H1 (cell line): Measurements from ENCODE around the gene COMMD1. TPM values are rescaled to one million over a fixed set of nuclear protein-coding genes. Genes with fewer than 3 reads are reported as not detected.

ENCODE experiments used
- CTCF ChIA-PET: fragments of 300-600 bp; sonication (Branson Sonifier 250); formaldehyde crosslinking; loops from one replicate; lab custom pipeline; 2021; ENCODE audit not compliant: partially characterized antibody; lab: Charles Lee
- POLR2A ChIA-PET: fragments of 300-600 bp; sonication (Branson Sonifier 250); formaldehyde crosslinking; loops from one replicate; lab custom pipeline; 2021; ENCODE audit warnings: inconsistent platforms; ENCODE audit not compliant: partially characterized antibody; lab: Charles Lee
- DNase-seq, 2 experiments: peaks; one replicate each; pipeline versions ENCODE4 v3.0.0 to v3.0.0-alpha.2; 2010 to 2022; ENCODE audit warnings: low spot score in 2 of 2, low read depth in 1 of 2, mixed read lengths in 1 of 2
- FAIRE-seq: peaks from 2 replicates; lab custom pipeline; 2011; peaks lifted over from hg19 to GRCh38; lab: Jason Lieb, UNC
- H2AFZ ChIP-seq: 2 replicates; pipeline ENCODE4 v1.8.1; 2012; ENCODE audit warnings: low read length, inconsistent platforms
- H2AK5ac ChIP-seq: 2 replicates; pipeline ENCODE4 v1.6.1; 2013; ENCODE audit warnings: low read depth, low read length
- H2BK120ac ChIP-seq: replicated peaks from 2 replicates; pipeline ENCODE3; 2013; ENCODE audit warnings: low read depth, low read length, inconsistent platforms
- H2BK12ac ChIP-seq: 2 replicates; pipeline ENCODE4 v1.6.1; 2013; ENCODE audit warnings: low read depth, low read length
- H2BK15ac ChIP-seq: 2 replicates; pipeline ENCODE4 v1.6.1; 2013; ENCODE audit warnings: low read length
- H2BK20ac ChIP-seq: 2 replicates; pipeline ENCODE4 v1.6.1; 2013; ENCODE audit warnings: low read length
- H2BK5ac ChIP-seq: 2 replicates; pipeline ENCODE4 v1.6.1; 2013; ENCODE audit warnings: low read depth, low read length
- H3K14ac ChIP-seq: 2 replicates; pipeline ENCODE4 v1.6.1; 2013; ENCODE audit warnings: inconsistent platforms; ENCODE audit not compliant: insufficient read length
- H3K18ac ChIP-seq: 2 replicates; pipeline ENCODE4 v1.6.1; 2013; ENCODE audit warnings: low read length; ENCODE audit errors: extremely low read depth
- H3K23ac ChIP-seq: 2 replicates; pipeline ENCODE4 v1.6.1; 2013; ENCODE audit warnings: inconsistent platforms; ENCODE audit not compliant: insufficient read length
- H3K23me2 ChIP-seq: 2 replicates; pipeline ENCODE4 v1.6.1; 2013; ENCODE audit warnings: low read depth, low read length
- H3K27ac ChIP-seq: 2 replicates; pipeline ENCODE4 v1.6.1; 2011; ENCODE audit warnings: low read depth, low read length, inconsistent platforms
- H3K27me3 ChIP-seq, 4 experiments: replicated peaks in 1 of 4; 1 replicate in 1 of 4; 2 replicates in 3 of 4; pipeline versions ENCODE4 v1.6.1 to v1.8.1; 2011 to 2013; ENCODE audit warnings: low read length in 3 of 4, mild to moderate bottlenecking in 3 of 4, inconsistent platforms in 2 of 4, mixed read lengths in 2 of 4, moderate library complexity in 1 of 4; ENCODE audit not compliant: control insufficient read depth in 3 of 4, insufficient read depth in 3 of 4; ENCODE audit errors: extremely low read depth in 1 of 4
- H3K36me3 ChIP-seq, 4 experiments: 2 replicates each; pipeline versions ENCODE4 v1.6.1 to v1.8.1; 2011 to 2013; ENCODE audit warnings: mild to moderate bottlenecking in 4 of 4, low read length in 3 of 4, moderate library complexity in 2 of 4, control low read depth in 1 of 4, inconsistent platforms in 1 of 4; ENCODE audit not compliant: insufficient read depth in 4 of 4, control insufficient read depth in 2 of 4
- H3K4ac ChIP-seq: replicated peaks from 2 replicates; pipeline ENCODE3; 2013; ENCODE audit warnings: low read length, low read depth, mixed read lengths, inconsistent platforms; ENCODE audit not compliant: insufficient read length
- H3K4me1 ChIP-seq, 4 experiments: replicated peaks in 1 of 4; 1 replicate in 1 of 4; 2 replicates in 3 of 4; pipeline versions ENCODE4 v1.6.1 to v1.8.1; 2011 to 2013; ENCODE audit warnings: low read length in 3 of 4, inconsistent platforms in 2 of 4, mixed read lengths in 1 of 4; ENCODE audit not compliant: insufficient read depth in 4 of 4, control insufficient read depth in 3 of 4
- H3K4me2 ChIP-seq, 2 experiments: 2 replicates each; pipeline versions ENCODE4 v1.6.1 to v1.8.1; 2011 to 2013; ENCODE audit warnings: low read depth in 2 of 2, low read length in 2 of 2, control low read depth in 1 of 2, inconsistent platforms in 1 of 2, mild to moderate bottlenecking in 1 of 2; ENCODE audit not compliant: insufficient read depth in 1 of 2
- H3K4me3 ChIP-seq, 4 experiments: fragments of 200-600, 300-600 bp in 1 of 4; sonication (generic), shearing (Covaris generic), sonication (Bioruptor Twin) in 1 of 4; 2 replicates each; pipeline versions ENCODE4 v1.5.1 to v1.8.1; 2011 to 2016; ENCODE audit warnings: low read length in 4 of 4, low read depth in 3 of 4, control low read depth in 2 of 4, inconsistent platforms in 2 of 4, mild to moderate bottlenecking in 2 of 4, mixed read lengths in 1 of 4, moderate library complexity in 1 of 4; ENCODE audit not compliant: insufficient read depth in 2 of 4; ENCODE audit errors: extremely low read depth in 1 of 4
- H3K56ac ChIP-seq: replicated peaks from 2 replicates; pipeline ENCODE3; 2013; ENCODE audit warnings: low read depth, mild to moderate bottlenecking, mixed read lengths, low read length, inconsistent platforms; ENCODE audit not compliant: insufficient read length
- H3K79me1 ChIP-seq: 2 replicates; pipeline ENCODE4 v1.6.1; 2013; ENCODE audit warnings: low read depth, low read length, control low read depth
- H3K79me2 ChIP-seq, 2 experiments: 2 replicates each; pipeline versions ENCODE4 v1.6.1 to v1.8.1; 2012 to 2013; ENCODE audit warnings: low read length in 2 of 2, mild to moderate bottlenecking in 2 of 2, inconsistent platforms in 1 of 2; ENCODE audit not compliant: insufficient read depth in 2 of 2, control insufficient read depth in 1 of 2
- H3K9ac ChIP-seq, 4 experiments: replicated peaks in 1 of 4; 1 replicate in 1 of 4; 2 replicates in 3 of 4; pipeline versions ENCODE4 v1.6.1 to v1.8.1; 2011 to 2013; ENCODE audit warnings: low read depth in 3 of 4, low read length in 3 of 4, control low read depth in 2 of 4, mild to moderate bottlenecking in 2 of 4, moderate library complexity in 2 of 4, inconsistent platforms in 1 of 4; ENCODE audit errors: extremely low read depth in 1 of 4
- H3K9me3 ChIP-seq, 2 experiments: 2 replicates each; pipeline versions ENCODE4 v1.6.1 to v1.8.1; 2012 to 2013; ENCODE audit warnings: mild to moderate bottlenecking in 2 of 2, moderate library complexity in 2 of 2, control low read depth in 1 of 2, inconsistent platforms in 1 of 2, low read depth in 1 of 2, low read length in 1 of 2, mixed read lengths in 1 of 2; ENCODE audit not compliant: insufficient read depth in 2 of 2
- H4K20me1 ChIP-seq, 2 experiments: replicated peaks in 1 of 2; 2 replicates each; pipeline versions ENCODE3 to v1.8.1; 2011 to 2013; ENCODE audit warnings: inconsistent platforms in 2 of 2, low read length in 2 of 2, mild to moderate bottlenecking in 1 of 2; ENCODE audit not compliant: insufficient read depth in 2 of 2, control insufficient read depth in 1 of 2
- H4K5ac ChIP-seq: 2 replicates; pipeline ENCODE4 v1.6.1; 2013; ENCODE audit warnings: low read length, low read depth, mixed read lengths, inconsistent platforms; ENCODE audit not compliant: insufficient read length
- H4K8ac ChIP-seq: 2 replicates; pipeline ENCODE4 v1.8.0; 2013; ENCODE audit warnings: mild to moderate bottlenecking, moderate library complexity, low read length, inconsistent platforms; ENCODE audit not compliant: insufficient read depth; ENCODE audit errors: extremely low read depth
- H4K91ac ChIP-seq: replicated peaks from 2 replicates; pipeline ENCODE3; 2013; ENCODE audit warnings: low read length, mixed read lengths, inconsistent platforms; ENCODE audit not compliant: insufficient read length
- NANOG ChIP-seq: IDR thresholded peaks from 2 replicates; pipeline ENCODE4 v1.6.1; 2011; ENCODE audit warnings: low read length, low read depth, mild to moderate bottlenecking, inconsistent platforms; ENCODE audit not compliant: insufficient read depth, poor library complexity, severe bottlenecking
- PHF8 ChIP-seq: fragments of 200-600 bp; sonication (generic); conservative IDR thresholded peaks from 2 replicates; pipeline ENCODE4 v1.7.1; 2012; ENCODE audit warnings: low read depth, mild to moderate bottlenecking, inconsistent platforms, low read length, moderate library complexity
- SP1 ChIP-seq: IDR thresholded peaks from 2 replicates; pipeline ENCODE4 v1.6.1; 2011; ENCODE audit warnings: low read depth, low read length
- SRF ChIP-seq: IDR thresholded peaks from 2 replicates; pipeline ENCODE4 v1.6.1; 2011; ENCODE audit warnings: mild to moderate bottlenecking, low read depth, low read length, moderate library complexity
- USF2 ChIP-seq: IDR thresholded peaks from 2 replicates; pipeline ENCODE4 v1.6.1; 2011; ENCODE audit warnings: low read length, improper control_type of control experiment
- polyA plus RNA-seq, 7 experiments: library from polyadenylated mRNA; depleted of rRNA in 3 of 7; stranded (reverse) in 5 of 7; unstranded in 2 of 7; fragments of >200 nt in 5 of 7; fragments of 200-250 nt in 2 of 7; gene quantifications; 1 replicate in 5 of 7; 2 replicates in 1 of 7; 4 replicates in 1 of 7; pipeline versions ENCODE4 v1.2.1 to v1.2.3, GENCODE V29; 2011 to 2013; ENCODE audit warnings: missing spikeins in 2 of 7, mixed read lengths in 2 of 7
- total RNA-seq: library from RNA; stranded (reverse); fragmentation: NEBNext Ultra II Directional; extraction: Animal tissue kit (Norgen Biotek cat#: 25700); gene quantifications from 2 replicates; pipeline ENCODE4 v1.2.1, GENCODE V29; 2021

Gene COMMD1
- total and polyA plus RNA-seq, 2 of the 8 experiments (the other 6 are each of a cell fraction or from before 2014, with no cell fraction given): 23.5 to 28.3 TPM

DNA sequence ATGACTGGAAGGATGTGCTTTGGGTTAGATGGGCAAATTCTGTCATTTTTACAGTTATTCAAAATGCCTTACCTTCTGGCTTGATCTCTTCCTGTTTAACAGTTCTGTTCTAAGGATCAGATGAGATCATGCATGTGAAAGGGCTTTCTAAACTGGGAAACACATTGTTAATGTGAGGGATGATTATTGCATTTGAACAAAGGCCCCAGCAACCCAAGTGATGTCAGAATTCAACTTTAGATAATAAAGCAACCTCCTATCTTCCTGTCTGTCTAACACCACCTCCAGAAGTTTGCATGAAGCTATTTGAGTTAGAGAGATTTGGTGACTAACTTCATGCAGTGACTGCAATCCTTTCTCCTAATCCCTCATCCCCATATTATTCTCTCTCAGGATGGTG lies 212.7 kb downstream of the COMMD1 start:
- Histone ChIP-seq H3K4ac (no peak overlapping the region), H2BK15ac (no peak overlapping the region), H3K79me1 (no peaks in the 10 kb centered on the region), H2BK20ac (no peak overlapping the region), H3K4me2 (no peak overlapping the region), H3K18ac (no peak overlapping the region), H2BK12ac (no peak overlapping the region), H4K91ac (no peak overlapping the region), H2AK5ac (no peak overlapping the region), H3K56ac (no peak overlapping the region), H4K5ac (no peak overlapping the region), H3K4me1 (peaks cover 0 to 4% (median 2%) of the 10 kb centered on the region in 4 experiments; a peak in 2 of 7 replicates), H3K23ac (no peak overlapping the region), H3K27me3 (no peaks in the 10 kb centered on the region)
- POLR2A ChIA-PET: no interaction called here
- TF ChIP-seq PHF8 (no peak), USF2 (no peak), NANOG (no peak), SP1 (no peak), SRF (no peak)
- TF ChIP-seq, all 59 proteins: peak for 0
- no peak overlapping the region for H2BK5ac ChIP-seq
- no peaks in the 10 kb centered on the region for H3K79me2 ChIP-seq
- DNase-seq (no peak), FAIRE-seq (no peak)
- H3K27ac ChIP-seq: no peak overlapping the region
- H3K9ac ChIP-seq: no peak overlapping the region
- no peak overlapping the region for H3K4me3 ChIP-seq
- H4K20me1 ChIP-seq: no peaks in the 10 kb centered on the region
- H3K9me3 ChIP-seq: no peaks in the 10 kb centered on the region
- CTCF ChIA-PET: no interaction called here
- no peak overlapping the region for H3K14ac ChIP-seq
- no peaks in the 10 kb centered on the region for H3K36me3 ChIP-seq
- no peak overlapping the region for H4K8ac ChIP-seq
- no peaks in the 10 kb centered on the region for H3K23me2 ChIP-seq
- H2BK120ac ChIP-seq: no peak overlapping the region
- no peak overlapping the region for H2AFZ ChIP-seq
